RKO (cell line): Measurements from ENCODE around the gene WASHC4.

Experiments used
- DNase-seq: peaks from one replicate; pipeline ENCODE4 v3.0.0-alpha.2; 2016; ENCODE audit warnings: low spot score

The WASHC4 gene

GRCh38 chr12:105107494-105108371 is at the start of gene WASHC4:
Gene WASHC4 (plus strand): TSS chr12:105107731. CDS start chr12:105107801, 70 bp downstream.
- peak; percentile 93 for DNase-seq

GRCh38 chr12:105060715-105061378 is 46.7 kb upstream of the WASHC4 start:
- no peak for DNase-seq

GRCh38 chr12:105064564-105065178 is 42.9 kb upstream of the WASHC4 start:
- no peak for DNase-seq

GRCh38 chr12:105067511-105068031 is 40.0 kb upstream of the WASHC4 start:
- no peak for DNase-seq

GRCh38 chr12:105069936-105070702 is 37.4 kb upstream of the WASHC4 start:
- no peak for DNase-seq

- no peak for DNase-seq
These were observed 35.5 kb upstream of the WASHC4 start for GRCh38 chr12:105071981-105072380.

- no peak for DNase-seq
These were observed 34.5 kb upstream of the WASHC4 start for GRCh38 chr12:105072888-105073488.

GRCh38 chr12:105076098-105076497 is 31.4 kb upstream of the WASHC4 start:
- no peak for DNase-seq

GRCh38 chr12:105076913-105077312 is 30.6 kb upstream of the WASHC4 start:
- DNase-seq: no peak

- no peak for DNase-seq
These were observed 30.1 kb upstream of the WASHC4 start for GRCh38 chr12:105077435-105077834.

- DNase-seq: no peak
These were observed 28.6 kb upstream of the WASHC4 start for GRCh38 chr12:105078712-105079570.

- DNase-seq: no peak
These were observed 24.5 kb upstream of the WASHC4 start for GRCh38 chr12:105083031-105083430.

GRCh38 chr12:105083551-105084105 is 23.9 kb upstream of the WASHC4 start:
- no peak for DNase-seq

- DNase-seq: no peak
These were observed 23.0 kb upstream of the WASHC4 start, which contains the start of gene ALDH1L2 for GRCh38 chr12:105084251-105085250. Gene ALDH1L2 (minus strand): TSS chr12:105084458. CDS start chr12:105084436, 22 bp downstream.

GRCh38 chr12:105085501-105085900 is 22.0 kb upstream of the WASHC4 start:
- DNase-seq: no peak

- no peak for DNase-seq
These were observed 17.7 kb upstream of the WASHC4 start for GRCh38 chr12:105089817-105090216.

GRCh38 chr12:105090361-105090760 is 17.2 kb upstream of the WASHC4 start:
- DNase-seq: no peak

GRCh38 chr12:105091476-105092206 is 15.9 kb upstream of the WASHC4 start:
- no peak for DNase-seq
